Mucosa of descending colon (tissue), 3 donors: ENCODE results near the gene EPGN. TPM values are rescaled to one million over a fixed set of nuclear protein-coding genes. Genes with fewer than 3 reads are reported as not detected.

Source experiments
- ATAC-seq: fragments of 200-7000 bp; cut with Tn5 transposase; one replicate; pipeline ENCODE4 v1.9.1; 2020; ENCODE audit warnings: mild to moderate bottlenecking, moderate library complexity
- DNase-seq, 3 donors: peaks; one replicate each; pipeline ENCODE4 v3.0.0-alpha.2; 2020
- H3K36me3 ChIP-seq: fragments of 200-600 bp; one replicate; pipeline ENCODE4 v1.8.0; 2021; ENCODE audit warnings: low read depth, mild to moderate bottlenecking
- H3K4me1 ChIP-seq: fragments of 200-600 bp; one replicate; pipeline ENCODE4 v1.8.0; 2021; ENCODE audit warnings: low read depth, mild to moderate bottlenecking
- H3K4me3 ChIP-seq: fragments of 200-600 bp; one replicate; pipeline ENCODE4 v1.8.0; 2021; ENCODE audit warnings: mild to moderate bottlenecking
- H3K9me3 ChIP-seq: fragments of 200-600 bp; one replicate; pipeline ENCODE4 v1.8.0; 2021; ENCODE audit warnings: mild to moderate bottlenecking
- intact Hi-C, 2 donors: fragments of 100-400 bp; cut with DNase I in 1 of 2; cut with micrococcal nuclease in 1 of 2; formaldehyde crosslinking; loops; one replicate each; pipeline versions ENCODE4 v1.11.0 to v1.11.1; 2022; cut with DNase I, micrococcal nuclease
- long read RNA-seq, 2 donors: library from polyadenylated mRNA; unstranded; transcript quantifications; one replicate each; pipeline ENCODE4 v2.0.0, GENCODE V29; 2019 to 2021
- total RNA-seq, 3 donors: library from RNA; stranded (reverse); fragmentation: NEBNext Ultra II Directional in 2 of 3; extraction: Animal tissue kit (Norgen Biotek cat#: 25700) in 2 of 3; gene quantifications; one replicate each; pipeline versions ENCODE4 v1.2.1 to v1.2.4, GENCODE V29; 2021 to 2023
- TF ChIP-seq, protein P1 (sequence below): fragments of 200-600 bp; IDR thresholded peaks from one replicate; pipeline ENCODE4 v1.8.0; 2022; ENCODE audit warnings: antibody characterized with exemption, mild to moderate bottlenecking
- donor health status: DM: no; HTN: no; CAD: no; lungs with moderate emphysema.
- donor health status: DM: no; HTN: no; CAD: no.
- donor health status: DM: no; HTN: yes; CAD: no.

Gene EPGN, protein sequence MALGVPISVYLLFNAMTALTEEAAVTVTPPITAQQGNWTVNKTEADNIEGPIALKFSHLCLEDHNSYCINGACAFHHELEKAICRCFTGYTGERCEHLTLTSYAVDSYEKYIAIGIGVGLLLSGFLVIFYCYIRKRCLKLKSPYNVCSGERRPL
- not detected for total RNA-seq
- long read RNA-seq, donor 1: 0 reads
- long read RNA-seq, donor 2: 0 reads

DNA sequence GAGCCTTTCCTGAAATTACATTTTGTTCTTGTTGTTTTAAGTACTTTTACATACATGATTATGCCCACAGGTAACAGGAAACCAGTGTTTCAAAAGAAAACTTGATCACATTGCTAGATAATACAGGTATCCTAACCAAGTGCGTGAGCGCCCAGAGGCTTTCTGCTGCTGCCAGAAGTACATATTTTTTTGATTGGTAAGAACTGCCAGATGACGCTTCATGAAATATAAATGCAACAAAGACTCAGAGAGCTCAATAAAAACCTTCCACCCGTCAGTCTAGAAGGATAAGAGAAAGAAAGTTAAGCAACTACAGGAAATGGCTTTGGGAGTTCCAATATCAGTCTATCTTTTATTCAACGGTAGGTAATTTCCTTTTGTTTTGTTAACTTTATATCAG lies at the start of gene EPGN:
TSS of gene EPGN (plus strand) at position 256 of the 400 bp plus-strand sequence. CDS start at position 320, 64 bp downstream.
- DNase-seq: no peak
- intact Hi-C loops: loop anchor here in 1 of 2 donors (10.0 kb wide), 1 partner anchor 83 kb away; no protein-coding TSS in a partner anchor
- TF ChIP-seq, protein P1, sequence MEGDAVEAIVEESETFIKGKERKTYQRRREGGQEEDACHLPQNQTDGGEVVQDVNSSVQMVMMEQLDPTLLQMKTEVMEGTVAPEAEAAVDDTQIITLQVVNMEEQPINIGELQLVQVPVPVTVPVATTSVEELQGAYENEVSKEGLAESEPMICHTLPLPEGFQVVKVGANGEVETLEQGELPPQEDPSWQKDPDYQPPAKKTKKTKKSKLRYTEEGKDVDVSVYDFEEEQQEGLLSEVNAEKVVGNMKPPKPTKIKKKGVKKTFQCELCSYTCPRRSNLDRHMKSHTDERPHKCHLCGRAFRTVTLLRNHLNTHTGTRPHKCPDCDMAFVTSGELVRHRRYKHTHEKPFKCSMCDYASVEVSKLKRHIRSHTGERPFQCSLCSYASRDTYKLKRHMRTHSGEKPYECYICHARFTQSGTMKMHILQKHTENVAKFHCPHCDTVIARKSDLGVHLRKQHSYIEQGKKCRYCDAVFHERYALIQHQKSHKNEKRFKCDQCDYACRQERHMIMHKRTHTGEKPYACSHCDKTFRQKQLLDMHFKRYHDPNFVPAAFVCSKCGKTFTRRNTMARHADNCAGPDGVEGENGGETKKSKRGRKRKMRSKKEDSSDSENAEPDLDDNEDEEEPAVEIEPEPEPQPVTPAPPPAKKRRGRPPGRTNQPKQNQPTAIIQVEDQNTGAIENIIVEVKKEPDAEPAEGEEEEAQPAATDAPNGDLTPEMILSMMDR: no peak
- ATAC-seq: no peak
- no peak within 1 kb of the TSS for H3K4me3 ChIP-seq
- H3K36me3 ChIP-seq: no peaks in the 10 kb centered on the region
- H3K9me3 ChIP-seq: no peaks in the 10 kb centered on the region
- no peaks in the 10 kb centered on the region for H3K4me1 ChIP-seq

DNA sequence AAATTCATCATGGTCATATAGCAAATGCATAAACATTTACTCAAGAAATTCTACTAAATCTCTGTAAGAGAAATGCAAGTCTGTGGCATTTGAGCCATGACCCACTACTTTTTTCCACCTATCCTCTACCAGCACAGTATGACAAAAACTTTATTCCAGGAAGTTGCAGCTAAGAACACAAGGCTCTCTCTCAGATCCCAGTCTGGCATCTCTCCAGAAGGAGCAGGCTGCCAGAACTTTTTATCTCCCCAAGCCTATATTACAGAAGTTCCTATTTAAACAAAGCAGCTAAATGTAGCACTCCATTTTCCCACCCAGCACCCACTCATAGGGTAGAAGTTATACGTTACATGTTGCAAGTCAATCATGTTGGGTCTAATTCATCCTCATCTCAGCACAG lies 49.3 kb upstream of the EPGN start:
- Histone ChIP-seq H3K4me3 (no peak overlapping the region), H3K4me1 (no peaks in the 10 kb centered on the region), H3K36me3 (no peaks in the 10 kb centered on the region), H3K9me3 (no peaks in the 10 kb centered on the region)
- peak; percentile 63 for ATAC-seq
- peak in 1 of 3 donors; percentile 34 for DNase-seq
- intact Hi-C loops: no loop called here
- TF ChIP-seq, protein P1: no peak

DNA sequence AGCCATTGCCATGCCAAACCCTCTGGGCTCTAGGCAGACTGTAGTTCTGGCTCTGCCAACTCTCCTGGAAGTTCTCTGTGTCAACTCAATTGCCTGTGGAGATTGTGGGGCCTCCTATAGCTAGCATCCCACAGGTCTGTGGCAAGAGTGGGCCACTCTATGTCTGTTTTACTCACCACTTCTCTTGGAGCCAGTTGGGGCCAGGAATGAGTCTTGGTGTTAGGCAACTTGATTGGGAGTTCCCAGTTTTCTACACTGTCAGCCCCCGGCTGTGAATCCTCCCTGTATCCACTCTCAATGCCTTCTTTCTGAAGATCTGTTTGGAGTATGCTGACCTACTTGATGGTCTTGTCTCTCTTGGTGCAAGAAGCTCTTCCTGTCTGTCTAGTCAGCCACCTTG lies 48.2 kb upstream of the EPGN start:
- TF ChIP-seq, protein P1: no peak
- no peaks in the 10 kb centered on the region for H3K36me3 ChIP-seq
- no peak overlapping the region for H3K4me3 ChIP-seq
- ATAC-seq: no peak
- no peaks in the 10 kb centered on the region for H3K9me3 ChIP-seq
- intact Hi-C loops: no loop called here
- H3K4me1 ChIP-seq: no peaks in the 10 kb centered on the region
- DNase-seq: no peak

DNA sequence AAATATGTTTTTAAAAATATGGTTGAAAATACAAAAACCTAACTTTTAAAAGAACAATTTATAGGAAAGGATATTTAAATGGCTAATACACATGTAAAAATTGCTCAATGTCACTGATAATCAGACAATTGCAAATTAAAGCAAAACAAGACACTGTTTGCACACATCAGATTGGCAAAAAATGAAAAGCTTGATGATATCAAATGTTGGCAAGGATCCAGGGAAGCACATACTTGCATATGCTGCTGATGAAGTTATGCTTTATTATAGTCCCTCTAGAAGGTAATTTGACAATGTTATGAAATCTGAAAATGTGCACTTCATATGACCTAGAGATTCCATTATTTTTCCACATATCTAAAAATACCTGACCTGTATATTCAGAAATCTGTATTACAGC lies 45.7 kb upstream of the EPGN start:
- H3K36me3 ChIP-seq: no peaks in the 10 kb centered on the region
- H3K4me1 ChIP-seq: no peaks in the 10 kb centered on the region
- ATAC-seq: no peak
- H3K9me3 ChIP-seq: no peaks in the 10 kb centered on the region
- intact Hi-C loops: no loop called here
- no peak overlapping the region for H3K4me3 ChIP-seq
- TF ChIP-seq, protein P1: no peak
- DNase-seq: no peak

DNA sequence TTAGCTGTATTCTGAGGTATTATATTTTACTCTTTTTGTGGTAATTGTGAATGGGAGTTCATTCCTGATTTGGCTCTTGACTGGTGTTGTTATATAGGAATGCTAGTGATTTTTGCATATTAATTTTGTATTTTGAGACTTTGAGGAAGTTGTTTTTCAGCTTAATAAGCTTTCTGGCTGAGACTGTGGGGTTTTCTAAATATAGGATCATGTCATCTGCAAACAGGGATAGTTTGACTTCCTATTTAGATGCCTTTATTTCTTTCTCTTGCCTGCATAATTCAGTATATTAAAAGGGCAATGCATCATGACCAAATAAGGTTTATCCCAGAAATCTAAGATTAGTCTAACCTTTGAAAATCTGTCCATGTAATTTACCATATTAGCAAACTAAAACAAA lies 44.7 kb upstream of the EPGN start:
- Histone ChIP-seq H3K4me1 (no peaks in the 10 kb centered on the region), H3K4me3 (no peak overlapping the region), H3K36me3 (no peaks in the 10 kb centered on the region), H3K9me3 (no peaks in the 10 kb centered on the region)
- intact Hi-C loops: no loop called here
- DNase-seq: no peak
- no peak for ATAC-seq
- TF ChIP-seq, protein P1: no peak

DNA sequence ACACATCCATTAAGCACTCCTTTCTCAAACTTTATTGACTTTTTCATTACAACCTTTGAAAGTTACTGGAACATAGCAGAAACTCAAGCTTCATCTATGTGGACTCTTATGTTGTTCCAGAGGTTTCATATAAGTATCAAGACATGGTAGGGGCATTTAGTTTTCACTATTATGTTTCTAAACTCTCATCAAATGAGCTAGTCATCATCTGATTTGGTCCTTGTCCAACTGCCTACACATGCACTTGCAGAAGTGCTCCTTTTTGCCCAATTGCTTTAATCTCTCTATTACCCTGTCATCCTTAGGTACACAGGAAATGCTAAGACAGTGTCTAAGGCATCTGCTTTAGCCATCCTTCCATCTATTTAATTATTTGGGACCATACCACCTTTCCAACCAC lies 42.2 kb upstream of the EPGN start:
- no peak for DNase-seq
- no peaks in the 10 kb centered on the region for H3K9me3 ChIP-seq
- TF ChIP-seq, protein P1: no peak

More for the DNA sequence above, 42.2 kb upstream of the EPGN start:
- H3K4me3 ChIP-seq: no peak overlapping the region
- no peak for ATAC-seq
- no peaks in the 10 kb centered on the region for H3K36me3 ChIP-seq
- H3K4me1 ChIP-seq: no peaks in the 10 kb centered on the region
- intact Hi-C loops: no loop called here
